Astrocyte of the hippocampus (primary cell): ENCODE data around the gene ZSWIM6.
"Not testable (repeated sequence)": the region's sequence is repeated elsewhere in the genome, so short reads cannot be mapped to it uniquely, and the experiment has no call there.

ENCODE experiments used
- DNase-seq: peaks from one replicate; pipeline ENCODE4 v3.0.0; 2011; ENCODE audit warnings: low read depth, low spot score

ZSWIM6 gene

DNA sequence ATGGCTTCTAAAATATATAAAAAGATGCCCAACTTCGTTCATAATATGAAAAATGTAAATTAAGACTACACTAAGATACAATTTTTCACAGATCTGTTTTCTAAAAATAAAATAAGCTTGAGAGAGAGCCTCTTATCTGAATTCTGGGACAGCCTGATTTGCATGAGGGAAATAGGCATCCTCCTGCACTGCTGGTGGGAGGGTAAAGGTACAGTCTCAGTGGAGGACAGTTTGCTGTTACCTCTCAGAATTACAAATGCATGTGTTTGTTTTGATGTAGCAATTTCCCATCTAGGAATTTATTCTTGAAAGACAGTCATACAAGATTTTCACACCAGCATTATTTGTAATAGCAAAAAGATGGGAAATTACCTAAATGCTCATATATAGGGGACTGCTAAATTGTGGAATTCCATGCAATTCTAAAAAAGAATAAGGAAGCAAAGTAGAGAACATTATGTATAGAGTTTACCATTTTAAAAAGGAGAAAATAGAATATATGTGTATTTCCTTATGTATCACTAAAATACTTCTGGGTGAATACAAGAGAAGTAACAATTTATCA lies 75.7 kb downstream of the ZSWIM6 start:
- no peak for DNase-seq

DNA sequence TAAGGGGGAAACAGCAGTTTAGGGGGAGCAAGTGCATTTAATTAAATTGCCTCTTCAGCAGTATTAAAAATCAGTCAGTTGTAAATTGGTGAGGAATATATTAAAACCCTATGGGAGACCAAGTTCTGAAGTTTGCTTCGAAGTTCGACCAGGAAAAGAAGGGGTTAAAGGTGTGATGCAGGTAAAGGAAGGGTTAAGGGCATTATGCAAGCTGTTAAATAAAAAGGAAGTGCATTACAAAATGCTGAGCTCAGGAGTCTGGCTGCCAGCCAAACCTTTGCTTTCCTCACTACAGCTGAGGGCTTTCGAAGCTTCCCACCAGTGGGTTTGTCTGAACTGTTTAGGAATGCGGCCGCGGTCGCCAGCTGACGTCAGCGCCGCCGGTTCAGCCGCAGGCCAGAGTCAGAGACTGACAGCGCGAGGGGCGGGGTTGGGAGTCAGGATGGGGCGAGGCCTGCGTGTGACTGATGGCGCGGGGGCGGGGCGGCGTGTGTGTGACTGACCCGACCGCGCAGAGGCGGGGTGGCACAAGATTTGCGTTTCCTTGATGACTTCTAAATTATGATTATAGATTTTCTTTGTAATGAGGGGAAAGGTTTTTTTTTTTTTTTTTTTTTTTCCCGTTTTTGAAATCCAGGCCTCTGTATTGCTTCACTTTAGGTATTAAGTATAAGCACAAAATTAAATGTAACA lies 76.6 kb downstream of the ZSWIM6 start:
- peak; percentile 100 for DNase-seq

DNA sequence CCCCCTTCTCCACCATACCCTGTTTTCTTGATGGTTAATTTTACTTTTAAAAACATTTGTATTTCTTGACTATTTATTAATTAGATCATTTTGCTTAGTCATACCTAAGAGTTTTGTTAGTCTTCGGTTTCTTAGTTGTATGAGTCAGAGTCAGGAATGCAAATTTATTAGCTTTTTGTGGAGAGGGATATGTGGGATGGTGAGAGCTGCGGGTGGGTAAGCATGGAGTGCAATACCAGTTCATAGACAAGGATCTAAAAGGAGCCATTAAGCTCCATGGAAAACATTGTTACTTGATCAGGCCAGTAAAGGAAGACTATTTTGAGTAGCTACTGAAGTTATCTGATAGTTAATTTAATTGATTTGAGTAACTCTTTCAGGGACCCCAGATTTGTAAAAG lies 77.5 kb downstream of the ZSWIM6 start:
- peak; percentile 94 for DNase-seq

DNA sequence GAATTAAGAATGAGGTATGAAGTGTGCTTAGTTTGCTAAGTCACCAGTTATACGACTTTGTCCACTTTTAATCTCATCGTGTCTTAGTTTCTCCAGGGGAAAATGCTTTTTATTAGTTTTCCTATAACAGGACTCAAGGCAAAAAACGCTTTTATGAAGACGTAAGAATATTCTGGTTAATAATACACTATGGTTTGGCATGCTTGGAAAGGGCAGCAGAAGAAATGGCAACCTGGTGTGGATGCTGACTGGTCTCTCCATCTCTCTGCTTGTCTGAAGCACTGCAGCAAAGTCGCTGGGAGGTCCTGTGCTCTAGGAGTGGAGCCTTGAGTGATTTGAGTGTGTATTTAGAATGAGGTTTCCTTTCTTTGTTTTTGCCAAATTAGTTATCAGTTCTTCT lies 78.8 kb downstream of the ZSWIM6 start:
- DNase-seq, result no peak

DNA sequence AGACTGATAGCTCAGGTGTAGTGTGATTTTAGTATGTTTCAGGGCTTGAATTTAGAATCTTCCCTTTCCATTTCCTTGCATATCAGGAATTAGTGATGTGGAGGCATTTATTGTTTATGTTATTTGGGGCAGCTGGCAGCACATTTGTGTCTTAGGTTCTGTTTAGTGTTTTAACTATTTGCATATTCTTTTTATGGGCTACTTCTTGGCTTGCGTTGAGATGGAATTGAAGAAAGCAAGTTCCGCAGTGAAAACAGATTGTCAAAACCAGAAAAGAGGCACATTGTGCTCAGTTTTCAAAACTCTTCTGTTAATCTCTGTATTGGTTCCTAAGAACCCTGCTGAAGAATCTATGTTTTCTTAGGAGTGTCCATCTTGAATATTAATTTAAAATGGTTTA lies 80.3 kb downstream of the ZSWIM6 start:
- DNase-seq, result no peak

DNA sequence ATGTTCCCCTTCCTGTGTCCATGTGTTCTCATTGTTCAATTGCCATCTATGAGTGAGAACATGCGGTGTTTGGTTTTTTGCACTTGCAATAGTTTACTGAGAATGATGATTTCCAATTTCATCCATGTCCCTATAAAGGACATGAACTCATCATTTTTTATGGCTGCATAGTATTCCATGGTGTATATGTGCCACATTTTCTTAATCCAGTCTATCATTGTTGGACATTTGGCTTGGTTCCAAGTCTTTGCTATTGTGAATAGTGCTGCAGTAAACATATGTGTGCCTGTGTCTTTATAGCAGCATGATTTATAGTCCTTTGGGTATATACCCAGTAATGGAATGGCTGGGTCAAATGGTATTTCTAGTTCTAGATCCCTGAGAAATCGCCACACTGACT lies 81.1 kb downstream of the ZSWIM6 start:
- DNase-seq, result not testable (repeated sequence)

DNA sequence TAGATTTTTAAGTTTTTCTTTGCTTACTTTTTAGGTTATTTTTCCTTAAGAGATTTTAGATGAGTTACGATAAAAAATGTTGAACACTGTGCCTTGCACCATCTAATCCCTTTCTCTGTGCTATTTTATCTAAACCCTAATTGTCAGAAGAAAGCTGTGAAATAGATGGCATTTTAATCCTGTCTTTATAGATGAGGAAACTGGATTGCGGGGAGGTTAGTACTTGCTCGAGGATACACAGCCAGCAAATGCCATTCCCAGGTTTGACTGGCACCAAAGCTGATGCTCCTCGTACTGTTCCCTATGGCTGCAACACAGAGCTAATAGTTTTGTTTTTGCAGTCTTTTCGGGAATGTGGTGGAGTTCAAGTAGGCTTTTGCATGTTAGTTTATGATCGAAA lies 82.7 kb downstream of the ZSWIM6 start:
- DNase-seq, result no peak

DNA sequence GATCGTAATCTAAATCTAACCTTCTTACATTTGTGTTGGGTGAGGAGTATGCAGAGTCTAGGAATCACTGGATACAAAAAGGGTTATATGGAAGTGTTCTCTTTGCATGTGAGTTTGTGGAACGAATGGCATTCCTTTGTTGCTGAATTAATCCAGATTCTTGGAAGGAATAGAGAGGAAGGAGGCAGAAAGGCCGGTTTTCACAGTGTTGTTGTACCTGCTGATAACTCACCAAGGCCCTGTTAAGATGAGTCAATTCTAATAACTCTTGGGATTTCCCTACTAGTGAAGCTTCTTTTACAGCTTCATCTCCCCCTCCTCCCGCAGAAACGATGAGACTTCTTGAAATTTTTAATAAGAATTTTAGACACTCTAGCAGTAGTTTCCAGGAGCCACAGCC lies 84.0 kb downstream of the ZSWIM6 start:
- DNase-seq, result peak; percentile 82

DNA sequence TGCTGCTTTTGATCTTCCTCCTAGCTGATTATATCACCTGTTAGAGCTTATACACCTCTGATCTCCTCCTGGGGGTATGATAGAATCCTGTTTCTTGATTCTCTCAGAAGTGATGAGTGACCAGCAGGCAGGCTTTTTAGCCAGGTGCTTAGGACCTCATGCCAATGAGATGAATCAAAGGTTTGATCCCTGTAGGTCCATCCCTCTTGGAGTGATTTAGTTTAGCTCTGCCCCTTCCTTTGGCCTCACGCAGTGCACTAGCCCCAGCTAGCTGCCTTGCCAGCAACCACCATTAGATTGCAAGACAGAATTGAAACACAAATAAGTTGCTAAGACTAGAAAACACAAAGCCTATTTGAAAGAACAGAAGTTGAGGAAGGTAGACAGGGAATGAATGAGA lies 84.4 kb downstream of the ZSWIM6 start:
- peak; percentile 49 for DNase-seq

DNA sequence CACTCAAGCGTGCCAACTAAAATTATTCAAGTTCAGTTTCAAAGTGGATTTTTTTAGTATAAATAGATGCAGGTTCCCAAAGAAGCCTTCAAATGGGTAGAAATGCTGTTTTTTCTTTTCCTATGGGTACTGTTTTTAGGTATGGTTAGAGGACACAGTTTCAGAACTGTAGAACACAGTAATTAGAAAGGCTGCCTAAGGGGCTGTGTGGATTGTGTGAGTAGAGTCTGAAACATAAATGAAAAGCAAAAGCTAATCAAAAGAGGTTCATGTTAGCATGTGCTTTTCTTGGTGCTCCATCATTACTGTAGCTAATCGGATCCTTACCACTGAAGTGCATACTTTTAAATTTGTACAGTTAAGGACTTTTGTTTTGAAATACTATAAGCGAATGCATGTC lies 85.3 kb downstream of the ZSWIM6 start:
- DNase-seq, result no peak

DNA sequence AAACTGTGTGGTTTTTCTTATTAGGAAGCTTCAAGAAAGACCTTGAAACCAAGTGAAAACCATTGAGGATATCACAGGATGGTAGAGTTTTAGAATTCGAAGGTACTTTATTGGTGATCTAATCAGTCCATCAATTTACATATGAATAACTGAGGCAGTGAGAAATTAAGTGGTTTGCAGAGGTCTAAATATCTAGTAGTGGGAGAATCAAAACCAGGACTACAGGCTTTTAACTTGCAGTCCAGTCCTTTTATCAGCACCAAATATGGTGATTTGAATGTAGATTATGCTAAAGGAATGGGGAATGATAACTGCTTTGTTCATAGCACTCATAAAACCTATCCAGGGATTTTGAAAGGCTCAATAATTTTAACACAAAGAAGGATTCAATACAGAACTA lies 85.8 kb downstream of the ZSWIM6 start:
- DNase-seq, result no peak

DNA sequence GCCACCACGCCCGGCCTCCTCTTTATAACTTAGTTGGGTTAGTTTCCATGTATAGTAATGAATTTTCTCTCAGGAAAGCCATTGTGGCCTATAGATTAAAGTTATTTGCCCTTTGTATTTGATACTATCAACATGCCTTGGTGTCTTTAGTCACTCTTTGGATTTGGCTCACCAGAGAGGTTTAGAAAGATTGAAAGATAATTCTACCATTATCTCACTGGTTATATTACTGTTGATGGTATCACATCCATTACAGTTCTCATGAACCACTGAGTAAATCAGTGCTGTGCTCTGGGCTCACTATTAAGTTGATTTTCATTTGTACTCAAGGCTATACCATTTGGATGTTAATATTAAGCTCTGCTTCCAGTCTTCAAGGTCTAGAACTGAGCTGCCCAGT lies 87.0 kb downstream of the ZSWIM6 start:
- DNase-seq, result no peak

DNA sequence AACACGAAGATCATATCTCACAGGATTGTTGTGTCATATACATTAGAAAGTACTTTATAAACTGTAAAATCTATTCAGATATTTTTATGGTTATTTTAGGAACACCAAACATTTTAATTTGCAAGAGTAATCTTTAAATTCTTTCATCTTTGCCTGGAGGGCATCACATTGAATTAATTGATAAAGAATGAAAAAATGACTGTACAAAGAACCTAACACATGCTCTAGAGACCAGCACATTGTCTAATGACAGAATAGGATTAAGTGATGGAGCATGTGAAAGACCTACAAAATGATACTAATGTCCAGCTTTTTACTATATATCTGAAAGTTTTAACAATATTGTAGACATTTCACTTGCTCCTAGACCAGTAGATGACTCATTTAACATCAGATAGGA lies 88.0 kb downstream of the ZSWIM6 start:
- DNase-seq, result no peak

DNA sequence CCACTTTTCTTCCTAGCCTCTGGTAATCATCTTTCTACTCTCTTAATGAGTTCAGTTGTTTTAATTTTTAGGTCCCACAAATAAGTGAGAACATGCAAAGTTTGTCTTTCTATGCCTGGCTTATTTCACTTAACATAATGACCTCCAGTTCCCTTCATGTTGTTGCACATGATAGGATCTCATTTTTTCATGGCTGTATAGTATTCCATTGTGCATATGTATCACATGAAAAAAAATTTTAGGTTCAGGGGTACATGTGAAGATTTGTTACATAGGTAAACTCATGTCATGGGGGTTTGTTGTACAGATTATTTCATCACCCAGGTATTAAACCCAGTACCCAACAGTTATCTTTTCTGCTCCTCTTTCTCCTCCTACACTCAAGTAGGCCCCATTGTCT lies 89.2 kb downstream of the ZSWIM6 start:
- DNase-seq, result not testable (repeated sequence)

DNA sequence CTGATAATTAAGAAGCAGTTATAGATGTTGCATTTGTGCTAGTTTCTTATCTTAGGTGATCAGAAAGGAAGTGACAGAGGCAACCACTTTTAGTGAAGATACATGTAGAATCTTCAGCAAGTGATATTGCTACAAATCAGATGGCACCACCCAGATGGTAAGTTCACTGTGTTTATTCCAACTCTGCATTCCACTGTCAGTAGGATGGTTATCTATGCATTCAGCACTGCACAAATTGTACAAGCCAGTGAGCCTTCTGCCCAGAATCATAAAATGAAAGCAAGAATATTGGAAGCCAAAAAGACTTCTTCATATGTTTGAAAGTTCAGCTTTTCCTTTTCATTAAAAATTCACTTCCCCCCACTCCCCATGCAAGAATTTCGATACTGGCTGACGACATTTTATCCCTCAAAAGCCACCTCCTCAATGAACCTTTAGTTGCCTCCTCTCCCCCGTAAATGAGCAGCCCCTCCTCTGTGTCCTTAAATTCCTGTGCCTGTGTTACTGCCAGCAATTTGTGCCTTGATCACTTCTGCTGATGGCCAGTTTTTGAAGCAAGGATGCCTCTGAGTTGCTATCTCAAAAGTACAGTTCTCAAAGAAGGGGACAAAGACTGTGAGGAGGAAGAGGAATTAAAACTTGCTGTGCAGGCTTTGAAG lies 91.6 kb downstream of the ZSWIM6 start:
- no peak for DNase-seq

DNA sequence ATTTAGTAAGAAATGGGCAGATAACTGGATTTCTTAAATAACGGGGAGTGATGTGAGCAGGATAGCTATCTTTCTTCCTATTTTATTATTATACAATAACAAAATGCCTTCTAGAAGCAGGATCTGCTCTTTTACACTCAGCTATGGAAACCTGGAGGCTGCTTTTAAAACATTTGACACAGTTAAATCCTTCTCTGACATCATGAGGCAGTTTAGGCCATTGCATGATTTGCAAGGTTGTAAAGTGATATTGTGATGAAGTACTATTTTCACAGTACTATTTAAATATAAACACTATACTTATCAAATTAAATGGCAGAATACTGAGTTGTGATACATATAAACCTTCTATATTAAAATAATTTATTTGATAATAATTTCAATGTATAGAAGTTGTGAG lies 93.9 kb downstream of the ZSWIM6 start:
- DNase-seq, result no peak

DNA sequence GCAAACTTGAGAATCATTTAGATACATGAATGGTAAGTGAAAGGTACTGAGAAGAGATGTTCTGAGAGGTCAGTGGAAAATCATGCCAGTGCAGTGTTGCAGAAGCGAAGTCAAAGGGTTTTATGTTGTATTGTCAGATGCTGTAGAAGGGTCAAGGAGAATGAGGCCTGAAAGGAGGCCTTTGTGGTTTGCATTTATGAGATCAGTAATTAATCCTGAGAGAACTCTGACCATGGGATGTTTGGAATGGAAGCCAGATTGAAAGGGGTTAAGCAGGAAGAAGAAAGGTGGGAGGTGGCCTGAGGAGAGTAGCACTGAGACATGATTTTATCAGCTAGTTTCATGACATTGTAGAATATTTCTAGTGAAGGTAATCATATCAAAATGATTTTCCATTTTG lies 97.8 kb downstream of the ZSWIM6 start:
- DNase-seq, result no peak

DNA sequence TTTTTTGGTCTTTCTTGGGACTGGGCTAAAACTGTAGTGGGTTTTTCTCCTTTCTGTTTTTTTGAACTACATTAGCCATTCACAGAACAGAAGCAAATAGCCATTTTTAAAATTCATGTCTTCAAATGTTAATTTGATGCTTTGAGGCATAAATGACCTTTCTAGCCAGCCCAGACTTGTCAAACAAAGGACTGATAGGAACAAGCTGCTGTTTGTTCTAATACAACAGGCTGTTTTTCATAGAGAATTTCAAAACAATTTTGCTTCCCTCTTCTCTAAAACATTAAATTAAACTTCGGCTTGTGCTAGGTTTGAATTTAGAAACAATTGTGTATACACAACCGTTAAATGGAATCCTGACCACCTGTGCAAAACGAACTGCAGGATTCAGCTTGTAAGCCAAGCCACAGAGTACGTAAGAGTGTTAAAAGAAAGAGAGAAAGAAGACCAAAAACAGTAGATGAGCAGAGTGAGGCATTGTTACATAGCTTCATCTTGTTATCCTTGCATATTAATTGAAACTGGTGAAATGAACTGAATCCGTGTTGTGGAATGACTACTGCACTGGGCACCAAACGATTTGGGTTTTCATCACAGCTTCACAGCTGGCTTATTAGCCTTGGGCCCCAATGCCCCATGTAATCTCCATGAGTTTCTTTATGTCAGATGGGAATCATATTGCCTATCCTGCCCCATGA lies 100.0 kb downstream of the ZSWIM6 start:
- no peak for DNase-seq

DNA sequence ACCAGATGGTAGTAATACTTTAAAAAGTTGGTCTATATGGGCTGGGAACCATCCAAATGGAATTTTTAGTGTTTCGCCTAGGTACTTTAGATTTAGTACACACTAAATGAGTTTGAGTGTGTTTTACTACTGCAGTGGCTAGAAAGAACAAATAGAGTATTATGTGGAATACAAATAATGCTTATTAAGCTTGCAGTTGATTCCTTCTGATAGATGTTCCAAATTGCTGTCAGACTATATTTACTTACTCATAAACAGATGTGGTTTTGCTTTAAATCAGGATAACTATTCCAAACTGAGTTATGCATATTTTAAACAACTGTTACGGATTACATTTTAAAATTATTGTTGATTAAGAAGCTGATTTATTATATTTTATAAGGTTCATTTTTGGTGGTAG lies 103.3 kb downstream of the ZSWIM6 start:
- no peak for DNase-seq

DNA sequence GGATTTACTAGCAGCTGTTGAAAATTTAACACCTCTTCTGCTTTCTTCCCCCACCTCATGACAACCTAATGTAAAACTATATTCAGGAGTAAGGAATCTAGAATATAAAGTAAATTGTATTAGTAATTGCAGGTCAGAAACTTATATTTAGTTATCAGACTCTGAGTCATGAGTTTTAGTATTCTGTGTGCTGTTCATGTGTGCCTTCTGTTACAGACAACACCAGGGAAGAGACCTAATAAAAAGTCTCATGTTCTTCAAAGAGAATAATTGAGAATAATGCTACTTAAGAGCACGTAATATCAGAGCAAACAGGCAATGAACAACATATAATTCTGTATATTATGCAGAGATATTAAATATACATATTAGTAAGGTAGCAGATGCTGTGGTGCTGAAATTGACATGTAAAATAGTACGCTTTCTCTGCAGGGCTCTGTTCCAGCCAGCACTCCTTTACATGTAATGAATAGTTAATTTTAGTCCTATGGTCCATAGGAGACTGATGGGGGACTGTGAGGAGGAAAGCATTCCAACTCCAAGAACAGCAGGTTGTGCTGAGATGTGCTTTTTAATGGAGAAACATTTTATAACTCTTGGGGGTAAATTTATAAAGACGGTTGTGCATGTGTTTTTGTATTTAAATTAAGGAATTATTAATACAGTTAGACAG lies 106.4 kb downstream of the ZSWIM6 start:
- DNase-seq, result no peak

DNA sequence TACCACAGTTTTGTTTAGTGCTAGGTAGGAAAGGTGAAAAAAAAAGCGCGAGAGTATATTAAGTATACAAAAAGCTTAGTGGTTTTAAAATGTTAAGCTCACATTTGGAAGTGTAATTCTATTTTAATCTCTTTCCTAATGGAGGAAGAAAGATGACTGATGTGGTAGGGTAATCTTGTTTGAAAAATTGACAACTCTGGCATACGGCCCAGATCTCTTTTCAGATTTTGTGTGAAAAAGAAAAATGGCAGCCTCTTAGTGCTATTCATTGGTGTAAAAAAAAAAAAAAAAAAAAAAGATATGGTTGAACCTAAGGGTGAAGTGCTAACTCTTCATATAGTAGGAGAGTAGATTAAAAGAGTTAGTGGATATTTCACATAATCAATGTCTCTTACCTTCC lies 108.0 kb downstream of the ZSWIM6 start:
- DNase-seq, result no peak

DNA sequence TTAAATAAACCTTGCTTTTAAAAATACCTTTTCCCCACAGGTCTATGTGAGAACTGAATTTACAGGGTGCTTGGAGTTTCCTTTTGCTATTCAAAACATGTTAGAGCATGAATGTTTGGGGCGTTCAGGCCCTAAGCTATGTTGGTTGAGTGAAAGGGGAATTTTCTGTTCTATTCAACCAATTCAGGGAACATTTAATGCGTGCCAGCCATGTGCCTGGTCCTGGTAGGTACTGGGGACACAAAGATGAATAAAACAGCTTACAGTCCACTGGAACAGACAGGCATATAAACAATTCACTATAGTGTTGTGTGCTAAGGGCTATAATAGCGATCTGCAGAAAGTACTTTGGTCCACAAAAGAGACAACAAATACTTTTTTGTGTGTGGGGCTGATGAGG lies 108.5 kb downstream of the ZSWIM6 start:
- no peak for DNase-seq
